Measurements from ENCODE around the gene ODAD4.
"Not testable (repeated sequence)": the region's sequence is repeated elsewhere in the genome, so short reads cannot be mapped to it uniquely, and the experiment has no call there.

ODAD4 gene

DNA sequence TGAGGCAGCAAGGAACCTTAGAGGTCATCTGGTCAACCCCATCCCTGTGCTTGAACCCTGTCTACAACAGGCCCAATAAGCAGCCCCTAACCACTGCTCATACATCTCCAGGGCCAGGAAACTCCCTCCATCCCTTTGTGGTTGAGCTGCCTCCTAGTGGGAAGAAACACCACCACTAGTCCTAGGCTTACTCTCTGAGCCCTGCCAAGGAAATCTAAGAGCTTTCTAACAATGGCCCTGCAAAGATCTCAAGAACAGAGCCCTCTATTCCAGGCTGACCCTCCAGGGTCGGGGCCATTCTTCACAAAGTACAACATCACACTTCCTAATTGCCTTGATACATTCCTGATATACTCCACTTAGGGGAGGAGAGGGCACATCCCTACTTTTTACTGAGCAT is 17.5 kb upstream of the ODAD4 start:
- no peak for DNase-seq (ENCODE audit: low read depth in 2 of 2)

GRCh38 chr17:41913798-41914197 is 16.6 kb upstream of the ODAD4 start:
- no peak for DNase-seq (ENCODE audit: low read depth in 2 of 2)

- no peak for DNase-seq (ENCODE audit: low read depth in 2 of 2)
Measured at GRCh38 chr17:41914358-41914766, 16.1 kb upstream of the ODAD4 start.

DNA sequence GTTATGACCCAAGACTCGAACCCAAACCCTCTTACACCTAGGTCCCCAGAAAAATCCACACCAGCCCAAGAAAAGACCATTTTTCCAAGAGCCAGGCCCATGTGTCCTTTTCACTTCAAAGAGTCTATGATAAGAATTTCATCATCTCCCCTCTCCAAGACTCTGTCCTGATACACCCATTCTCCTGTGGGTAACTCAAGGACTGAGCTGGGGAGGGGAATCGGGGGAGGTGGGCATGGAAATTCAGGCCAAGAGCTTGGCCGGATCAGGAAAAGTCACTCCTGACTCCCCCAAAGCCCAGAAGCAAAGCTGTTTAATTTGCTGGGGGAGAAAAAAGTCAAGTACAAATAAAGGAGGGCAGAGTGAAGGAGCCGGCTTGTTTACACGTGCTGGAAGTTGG is 15.4 kb upstream of the ODAD4 start:
- DNase-seq (ENCODE audit: low read depth in 2 of 2) = no peak

DNA sequence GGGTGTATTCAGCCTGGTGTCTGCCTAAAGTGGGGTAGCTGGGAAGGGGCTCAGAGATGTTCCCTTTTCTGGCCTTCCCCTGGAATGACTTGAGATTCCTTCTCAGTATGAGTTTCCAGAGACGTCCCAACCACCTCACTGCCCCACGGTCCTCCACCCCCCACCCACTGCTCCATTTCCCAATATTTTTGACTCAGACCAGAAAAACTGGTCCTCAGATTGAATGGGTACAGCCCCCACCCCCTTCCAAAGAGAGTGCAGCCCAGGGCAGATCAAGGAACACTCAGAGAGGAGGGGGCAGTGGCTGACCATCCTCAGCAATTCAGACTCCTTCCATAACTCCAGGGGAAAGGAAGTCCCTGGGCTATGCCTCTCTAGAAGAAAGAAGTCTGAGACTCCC is 14.9 kb upstream of the ODAD4 start:
- DNase-seq (ENCODE audit: low read depth in 2 of 2) = no peak

DNA sequence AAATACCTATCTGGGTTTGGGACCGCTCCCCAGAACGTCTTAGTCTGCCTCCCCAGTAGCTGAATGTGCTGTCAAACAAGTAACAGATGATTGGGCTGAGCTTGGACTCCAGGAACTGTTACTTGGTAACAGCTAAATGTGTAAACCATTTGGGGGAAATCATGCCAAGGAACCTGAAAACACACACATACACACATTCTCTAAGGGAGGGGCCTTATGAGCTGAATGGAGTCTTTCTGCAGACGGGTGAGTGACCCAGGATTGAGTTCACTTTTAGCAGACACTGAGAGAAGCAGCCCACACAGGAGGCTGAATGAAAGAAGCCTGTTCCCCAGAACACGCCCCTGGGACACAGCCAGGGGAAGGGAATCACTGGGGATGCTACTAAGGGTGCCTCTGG is 13.2 kb upstream of the ODAD4 start:
- no peak for DNase-seq (ENCODE audit: low read depth in 2 of 2)

GRCh38 chr17:41917679-41918313 is 12.6 kb upstream of the ODAD4 start:
- peak in 1 of 2 donors; percentile 22 for DNase-seq (ENCODE audit: low read depth in 2 of 2)

GRCh38 chr17:41918314-41919164 is 11.9 kb upstream of the ODAD4 start, which contains the start of gene ACLY:
Gene ACLY, minus strand, starts transcription at chr17:41918951. Its CDS starts 5,078 bp downstream, at chr17:41913873.
- DNase-seq (ENCODE audit: low read depth in 2 of 2) = peak; percentile 90 to 95

DNA sequence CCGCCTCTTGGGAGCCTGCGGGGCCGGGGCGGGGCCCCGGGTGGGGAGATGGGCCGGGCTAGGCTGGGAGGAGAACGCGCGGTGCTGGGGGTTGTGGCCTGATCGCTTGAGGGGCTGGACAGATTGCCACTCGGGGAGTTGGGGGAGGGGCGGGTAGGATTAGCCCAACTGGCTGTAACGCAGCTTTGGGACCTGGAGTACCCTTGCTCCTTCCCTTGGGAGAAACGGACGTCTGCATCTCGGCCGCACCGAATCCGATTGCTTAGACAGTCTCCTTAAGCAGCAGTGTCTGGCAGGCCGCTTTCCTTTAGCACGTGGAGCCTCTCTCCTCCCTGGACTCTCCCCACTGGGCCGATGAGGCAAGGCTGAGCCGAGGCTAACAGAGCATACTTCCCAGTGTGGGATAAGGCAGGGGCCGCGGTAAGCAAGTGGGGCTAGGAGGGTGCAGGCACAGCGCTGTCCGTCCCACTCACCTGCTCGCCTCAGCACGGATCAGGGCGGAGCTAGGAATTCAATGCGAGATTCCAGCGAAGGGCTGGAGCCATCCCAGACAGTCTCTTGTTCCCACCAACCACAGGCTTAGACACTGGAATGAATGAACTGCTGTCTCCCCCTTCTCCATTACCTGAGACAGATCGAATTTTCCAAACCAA is 11.1 kb upstream of the ODAD4 start:
- no peak for DNase-seq (ENCODE audit: low read depth in 2 of 2)

- DNase-seq (ENCODE audit: low read depth in 2 of 2) = no peak
Measured at GRCh38 chr17:41919840-41920579, 10.4 kb upstream of the ODAD4 start.

DNA sequence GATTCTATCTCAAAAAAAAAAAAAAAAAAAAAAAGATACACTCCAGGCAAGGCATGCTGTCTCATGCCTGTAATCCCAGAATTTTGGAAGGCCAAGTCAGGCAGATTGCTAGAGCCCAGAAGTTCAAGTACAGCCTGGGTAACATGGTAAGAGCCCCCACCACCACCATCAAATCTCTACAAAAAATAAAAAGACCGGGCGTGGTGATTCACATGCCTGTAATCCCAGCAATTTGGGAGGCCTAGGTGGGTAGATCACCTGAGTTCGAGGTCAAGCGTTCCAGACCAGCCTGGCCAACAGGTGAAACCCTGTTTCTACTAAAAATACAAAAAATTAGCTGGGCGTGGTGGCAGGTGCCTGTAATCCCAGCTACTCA is 9.8 kb upstream of the ODAD4 start:
- DNase-seq (ENCODE audit: low read depth in 2 of 2) = no peak

- no peak for DNase-seq (ENCODE audit: low read depth in 2 of 2)
Measured at GRCh38 chr17:41925991-41926590, 4.3 kb upstream of the ODAD4 start.

DNA sequence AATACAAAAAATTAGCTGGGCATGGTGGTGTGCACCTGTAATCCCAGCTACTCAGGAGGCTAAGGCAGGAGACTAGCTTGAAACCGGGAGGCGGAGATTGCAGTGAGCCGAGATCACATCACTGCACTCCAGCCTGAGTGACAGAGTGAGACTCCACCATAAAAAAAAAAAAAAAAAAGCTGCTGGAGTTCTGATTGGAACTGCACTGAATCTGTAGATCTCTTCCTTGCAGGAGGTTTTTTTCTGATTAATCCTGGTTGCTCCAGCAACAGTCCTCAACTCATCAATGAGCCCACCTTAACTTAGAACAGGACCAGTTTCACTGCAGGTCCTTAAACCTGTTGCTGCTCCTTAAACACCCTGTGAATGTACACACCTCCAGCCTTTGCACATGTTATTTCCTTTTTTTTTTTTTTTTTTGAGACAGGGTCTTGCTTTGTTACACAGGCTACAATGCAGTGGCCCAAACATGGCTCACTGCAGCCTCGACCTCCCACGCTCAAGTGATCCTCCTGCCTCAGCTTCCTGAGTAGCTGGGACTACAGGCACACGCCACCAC is 1.6 kb upstream of the ODAD4 start:
- no peak for DNase-seq (ENCODE audit: low read depth in 2 of 2)

DNA sequence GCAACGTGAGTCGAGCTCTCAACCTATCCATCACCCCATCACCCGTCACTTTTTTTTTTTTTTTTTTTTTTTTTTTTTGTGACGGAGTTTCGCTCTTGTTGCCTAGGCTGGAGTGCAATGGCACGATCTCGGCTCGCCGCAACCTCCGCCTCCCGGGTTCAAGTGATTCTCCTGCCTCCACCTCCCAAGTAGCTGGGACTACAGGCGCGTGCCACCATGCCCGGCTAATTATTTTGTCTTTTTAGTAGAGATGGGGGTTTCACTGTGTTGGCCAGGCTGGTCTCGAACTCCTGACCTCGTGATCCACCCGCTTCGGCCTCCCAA is 378 bp downstream of the ODAD4 start:
- DNase-seq (ENCODE audit: low read depth in 2 of 2) = not testable (repeated sequence)

DNA sequence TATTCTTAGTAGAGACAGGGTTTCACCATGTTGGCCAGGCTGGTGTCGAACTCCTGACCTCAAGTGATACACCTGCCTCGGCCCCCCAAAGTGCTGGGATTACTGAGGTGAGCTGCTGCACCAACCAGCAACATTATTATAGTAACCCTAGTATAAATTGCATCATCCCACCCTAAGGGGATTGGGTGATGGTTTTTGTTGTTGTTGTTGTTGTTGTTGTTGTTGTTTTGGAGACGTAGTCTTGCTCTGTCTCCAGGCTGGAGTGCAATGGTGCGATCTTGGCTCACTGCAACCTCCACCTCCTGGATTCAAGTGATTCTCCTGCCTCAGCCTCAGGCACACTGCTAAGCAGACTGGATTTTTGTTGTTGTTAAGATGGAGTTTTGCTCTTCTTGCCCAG is 1.3 kb downstream of the ODAD4 start:
- not testable (repeated sequence) for DNase-seq (ENCODE audit: low read depth in 2 of 2)

GRCh38 chr17:41932816-41933389 is 2.5 kb downstream of the ODAD4 start:
- no peak for DNase-seq (ENCODE audit: low read depth in 2 of 2)

DNA sequence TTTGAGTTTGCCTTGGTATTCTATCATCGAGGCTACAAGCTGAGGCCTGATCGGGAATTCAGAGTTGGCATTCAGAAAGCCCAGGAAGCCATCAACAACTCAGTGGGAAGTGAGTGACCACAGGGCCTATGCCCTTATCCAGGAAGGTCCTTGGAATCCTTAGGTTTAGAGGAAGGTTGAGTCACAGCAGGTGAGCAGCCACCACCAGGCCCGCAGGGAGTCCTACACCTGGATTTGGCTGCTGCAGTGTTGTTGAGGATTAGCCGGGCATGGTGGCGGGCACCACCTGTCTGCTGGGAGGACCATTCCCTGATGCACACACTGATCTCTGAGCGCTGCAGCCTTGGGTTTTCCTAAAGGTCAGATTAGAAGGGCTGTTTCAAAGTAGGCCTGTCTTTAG is 5.2 kb downstream of the ODAD4 start:
- no peak for DNase-seq (ENCODE audit: low read depth in 2 of 2)

GRCh38 chr17:41937970-41938954 is 7.8 kb downstream of the ODAD4 start:
- DNase-seq (ENCODE audit: low read depth in 2 of 2) = no peak

- DNase-seq (ENCODE audit: low read depth in 2 of 2) = no peak
Measured at GRCh38 chr17:41939044-41939692, 8.8 kb downstream of the ODAD4 start.
